GM23338 (cell line): Measurements from ENCODE around the gene ASB16. TPM values are rescaled to one million over a fixed set of nuclear protein-coding genes. Genes with fewer than 3 reads are reported as not detected.

Source experiments
- ATAC-seq: fragments of 200-7000 bp; cut with Tn5 transposase; 3 replicates; pipeline ENCODE4 v1.9.1; 2020
- DNase-seq: peaks from one replicate; pipeline ENCODE4 v3.0.0-alpha.2; 2015; ENCODE audit warnings: low spot score
- H2AFZ ChIP-seq: fragments of 200-600 bp; sonication (generic); 2 replicates; pipeline ENCODE4 v1.8.0; 2016; ENCODE audit warnings: antibody characterized with exemption, mild to moderate bottlenecking, moderate library complexity
- H3F3A ChIP-seq: fragments of 200-600 bp; sonication (generic); replicated peaks from 2 replicates; pipeline ENCODE4 v1.8.0; 2017; ENCODE audit warnings: antibody characterized with exemption, mixed run types, low read depth
- H3K27ac ChIP-seq: fragments of 200-600 bp; sonication (generic); 2 replicates; pipeline ENCODE4 v1.6.1; 2016; ENCODE audit warnings: low read depth
- H3K27me3 ChIP-seq: fragments of 200-600 bp; sonication (generic); 2 replicates; pipeline ENCODE4 v1.8.0; 2016; ENCODE audit warnings: mild to moderate bottlenecking, mixed run types, moderate library complexity; ENCODE audit not compliant: insufficient read depth
- H3K36me3 ChIP-seq: fragments of 200-600 bp; sonication (generic); 2 replicates; pipeline ENCODE4 v1.8.0; 2016; ENCODE audit warnings: mild to moderate bottlenecking; ENCODE audit not compliant: insufficient read depth
- H3K4me1 ChIP-seq: fragments of 200-600 bp; sonication (generic); 2 replicates; pipeline ENCODE4 v1.8.0; 2016; ENCODE audit warnings: mild to moderate bottlenecking, moderate library complexity; ENCODE audit not compliant: insufficient read depth
- H3K4me2 ChIP-seq: fragments of 200-600 bp; sonication (generic); 2 replicates; pipeline ENCODE4 v1.7.1; 2017; ENCODE audit warnings: mixed run types
- H3K4me3 ChIP-seq: fragments of 200-600 bp; sonication (generic); 2 replicates; pipeline ENCODE4 v1.6.1; 2016; ENCODE audit warnings: mixed run types
- H3K79me2 ChIP-seq: fragments of 200-600 bp; sonication (generic); replicated peaks from 2 replicates; pipeline ENCODE4 v1.8.0; 2017; ENCODE audit warnings: mild to moderate bottlenecking; ENCODE audit not compliant: insufficient read depth
- H3K9me2 ChIP-seq: fragments of 200-600 bp; sonication (generic); 2 replicates; pipeline ENCODE4 v1.8.0; 2017; ENCODE audit not compliant: insufficient read depth
- H4K20me1 ChIP-seq: fragments of 200-600 bp; sonication (generic); replicated peaks from 2 replicates; pipeline ENCODE4 v1.8.0; 2017; ENCODE audit warnings: mild to moderate bottlenecking; ENCODE audit not compliant: insufficient read depth
- H3K27ac Mint-ChIP-seq: 2 replicates; pipeline ENCODE4 v1.8.0; 2020; ENCODE audit warnings: inconsistent platforms, mild to moderate bottlenecking, moderate library complexity, mixed read lengths
- H3K27me3 Mint-ChIP-seq: 3 replicates; pipeline ENCODE4 v1.8.0; 2022; ENCODE audit warnings: low read depth, mild to moderate bottlenecking, moderate library complexity, mixed read lengths, inconsistent platforms; ENCODE audit not compliant: insufficient read depth, poor library complexity
- H3K36me3 Mint-ChIP-seq: 3 replicates; pipeline ENCODE4 v1.8.0; 2021; ENCODE audit warnings: low read depth, mild to moderate bottlenecking, inconsistent platforms, moderate library complexity, mixed read lengths
- H3K4me1 Mint-ChIP-seq: 3 replicates; pipeline ENCODE4 v1.8.0; 2020; ENCODE audit warnings: mild to moderate bottlenecking, inconsistent platforms, mixed read lengths
- H3K4me3 Mint-ChIP-seq: 3 replicates; pipeline ENCODE4 v1.8.0; 2021; ENCODE audit warnings: moderate library complexity, mild to moderate bottlenecking, inconsistent platforms, mixed read lengths
- H3K9me3 Mint-ChIP-seq: 3 replicates; pipeline ENCODE4 v1.8.0; 2020; ENCODE audit warnings: moderate library complexity, mild to moderate bottlenecking, inconsistent platforms, mixed read lengths
- CREB1 ChIP-seq: fragments of 250-450 bp; sonication (Bioruptor Pico); IDR thresholded peaks from 2 replicates; pipeline ENCODE4 v1.5.0; 2020; ENCODE audit warnings: low read depth, mild to moderate bottlenecking, moderate library complexity
- CTCF ChIP-seq, 2 experiments: fragments of 200-600 bp in 1 of 2; sonication (generic) in 1 of 2; conservative IDR thresholded peaks; 2 replicates each; pipeline versions ENCODE4 v1.5.1 to v1.6.1; 2016 to 2017; ENCODE audit warnings: antibody characterized with exemption in 2 of 2, low read depth in 2 of 2, mild to moderate bottlenecking in 2 of 2, moderate library complexity in 1 of 2
- EZH2phosphoT487 ChIP-seq: fragments of 200-600 bp; sonication (generic); IDR thresholded peaks from one replicate; pipeline ENCODE4 v1.8.1; 2018; ENCODE audit warnings: antibody characterized with exemption; ENCODE audit not compliant: unreplicated experiment
- JUNB ChIP-seq: IDR thresholded peaks from one replicate; pipeline ENCODE4 v1.6.1; 2016; ENCODE audit warnings: antibody characterized with exemption; ENCODE audit not compliant: unreplicated experiment
- STAT1 ChIP-seq: IDR thresholded peaks from one replicate; pipeline ENCODE4 v1.6.1; 2016; ENCODE audit warnings: antibody characterized with exemption; ENCODE audit not compliant: unreplicated experiment
- ZNF114 ChIP-seq: fragments of 250-450 bp; sonication (Bioruptor Pico); IDR thresholded peaks from 2 replicates; pipeline ENCODE4 v1.5.0; 2020; ENCODE audit warnings: mild to moderate bottlenecking, moderate library complexity
- ZNF331 ChIP-seq: fragments of 250-450 bp; sonication (Bioruptor Pico); IDR thresholded peaks from 2 replicates; pipeline ENCODE4 v1.5.0; 2020; ENCODE audit warnings: low read depth, mild to moderate bottlenecking, moderate library complexity
- polyA plus RNA-seq: library from polyadenylated mRNA; unstranded; fragments of >200 nt; fragmentation: Nextera tagmentation; extraction: Ambion mirVana; gene quantifications from 2 replicates; pipeline ENCODE4 v1.2.1, GENCODE V29; 2016
- total RNA-seq: library from RNA; depleted of rRNA; stranded (reverse); fragments of >200 nt; shearing (Covaris generic); gene quantifications from 2 replicates; pipeline ENCODE4 v1.2.3, GENCODE V29; 2014
- TF ChIP-seq, protein P1 (sequence below): IDR thresholded peaks from one replicate; pipeline ENCODE4 v1.6.1; 2018; ENCODE audit warnings: antibody characterized with exemption; ENCODE audit not compliant: unreplicated experiment
- TF ChIP-seq, protein P2 (sequence below): IDR thresholded peaks from 2 replicates; pipeline ENCODE4 v1.6.1; 2016; ENCODE audit warnings: antibody characterized with exemption

ASB16 gene
- total and polyA plus RNA-seq, 2 experiments from 2014 or later = 0.47 TPM; not detected in 1

GRCh38 chr17:44216173-44216572, 45.7 kb downstream of the ASB16 start (continued):
- no peak for TF ChIP-seq ZNF114 (CRISPR knock-in tag)
- TF ChIP-seq ZNF331 = no peak
- TF ChIP-seq, protein P1, sequence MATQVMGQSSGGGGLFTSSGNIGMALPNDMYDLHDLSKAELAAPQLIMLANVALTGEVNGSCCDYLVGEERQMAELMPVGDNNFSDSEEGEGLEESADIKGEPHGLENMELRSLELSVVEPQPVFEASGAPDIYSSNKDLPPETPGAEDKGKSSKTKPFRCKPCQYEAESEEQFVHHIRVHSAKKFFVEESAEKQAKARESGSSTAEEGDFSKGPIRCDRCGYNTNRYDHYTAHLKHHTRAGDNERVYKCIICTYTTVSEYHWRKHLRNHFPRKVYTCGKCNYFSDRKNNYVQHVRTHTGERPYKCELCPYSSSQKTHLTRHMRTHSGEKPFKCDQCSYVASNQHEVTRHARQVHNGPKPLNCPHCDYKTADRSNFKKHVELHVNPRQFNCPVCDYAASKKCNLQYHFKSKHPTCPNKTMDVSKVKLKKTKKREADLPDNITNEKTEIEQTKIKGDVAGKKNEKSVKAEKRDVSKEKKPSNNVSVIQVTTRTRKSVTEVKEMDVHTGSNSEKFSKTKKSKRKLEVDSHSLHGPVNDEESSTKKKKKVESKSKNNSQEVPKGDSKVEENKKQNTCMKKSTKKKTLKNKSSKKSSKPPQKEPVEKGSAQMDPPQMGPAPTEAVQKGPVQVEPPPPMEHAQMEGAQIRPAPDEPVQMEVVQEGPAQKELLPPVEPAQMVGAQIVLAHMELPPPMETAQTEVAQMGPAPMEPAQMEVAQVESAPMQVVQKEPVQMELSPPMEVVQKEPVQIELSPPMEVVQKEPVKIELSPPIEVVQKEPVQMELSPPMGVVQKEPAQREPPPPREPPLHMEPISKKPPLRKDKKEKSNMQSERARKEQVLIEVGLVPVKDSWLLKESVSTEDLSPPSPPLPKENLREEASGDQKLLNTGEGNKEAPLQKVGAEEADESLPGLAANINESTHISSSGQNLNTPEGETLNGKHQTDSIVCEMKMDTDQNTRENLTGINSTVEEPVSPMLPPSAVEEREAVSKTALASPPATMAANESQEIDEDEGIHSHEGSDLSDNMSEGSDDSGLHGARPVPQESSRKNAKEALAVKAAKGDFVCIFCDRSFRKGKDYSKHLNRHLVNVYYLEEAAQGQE = no peak
- no peak for TF ChIP-seq JUNB
- TF ChIP-seq, protein P2, sequence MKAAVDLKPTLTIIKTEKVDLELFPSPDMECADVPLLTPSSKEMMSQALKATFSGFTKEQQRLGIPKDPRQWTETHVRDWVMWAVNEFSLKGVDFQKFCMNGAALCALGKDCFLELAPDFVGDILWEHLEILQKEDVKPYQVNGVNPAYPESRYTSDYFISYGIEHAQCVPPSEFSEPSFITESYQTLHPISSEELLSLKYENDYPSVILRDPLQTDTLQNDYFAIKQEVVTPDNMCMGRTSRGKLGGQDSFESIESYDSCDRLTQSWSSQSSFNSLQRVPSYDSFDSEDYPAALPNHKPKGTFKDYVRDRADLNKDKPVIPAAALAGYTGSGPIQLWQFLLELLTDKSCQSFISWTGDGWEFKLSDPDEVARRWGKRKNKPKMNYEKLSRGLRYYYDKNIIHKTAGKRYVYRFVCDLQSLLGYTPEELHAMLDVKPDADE = no peak

- H4K20me1 ChIP-seq = no peaks in the 10 kb centered on the region; the same call in none of the 2 replicates
- H3K79me2 ChIP-seq = peaks cover 29% of the 10 kb centered on the region
- H2AFZ ChIP-seq = no peak overlapping the region
- Mint-ChIP-seq H3K27me3 (peaks cover 23% of the 10 kb centered on the region), H3K27ac (no peak overlapping the region), H3K4me1 (peaks cover 13% of the 10 kb centered on the region), H3K9me3 (no peaks in the 10 kb centered on the region), H3K36me3 (peaks cover 58% of the 10 kb centered on the region), H3K4me3 (peak overlapping the region; percentile 74)
- H3K4me2 ChIP-seq = no peak overlapping the region
- peaks cover 15% of the 10 kb centered on the region for H3K36me3 ChIP-seq
- ATAC-seq = no peak
- no peaks in the 10 kb centered on the region for H3K9me2 ChIP-seq
- no peak overlapping the region for H3K27ac ChIP-seq
- H3F3A ChIP-seq = peaks cover 18% of the 10 kb centered on the region; the same call in 1 of the 2 replicates
- no peaks in the 10 kb centered on the region for H3K27me3 ChIP-seq
- DNase-seq = no peak
- TF ChIP-seq CTCF (conservative IDR thresholded peaks at IDR 0.05; ENCODE audit: low read depth in 2 of 2) = no peak
- TF ChIP-seq CREB1 (CRISPR knock-in tag) = no peak
- TF ChIP-seq EZH2phosphoT487 = no peak
- TF ChIP-seq STAT1 = no peak
- TF ChIP-seq ZNF114 (CRISPR knock-in tag) = no peak
- peaks cover 6% of the 10 kb centered on the region; the same call in 1 of the 2 replicates for H3K4me1 ChIP-seq
- H3K4me3 ChIP-seq = no peak overlapping the region
These were observed 46.2 kb downstream of the ASB16 start for GRCh38 chr17:44216694-44217093.
